Thoracic aorta (tissue), 2 donors: ENCODE results near the gene INHA. TPM values are rescaled to one million over a fixed set of nuclear protein-coding genes. Genes with fewer than 3 reads are reported as not detected.

ENCODE experiments used
- ATAC-seq: fragments of 150-250 bp; one replicate; pipeline ENCODE4 v1.8.0; 2017; ENCODE audit warnings: low read depth; ENCODE audit not compliant: insufficient number of reproducible peaks, low FRiP score
- DNase-seq: peaks from one replicate; pipeline ENCODE4 v3.0.0-alpha.2; 2020; ENCODE audit warnings: low spot score
- H3K27ac ChIP-seq, 2 donors: fragments of 200-600 bp; sonication (generic); 1 replicate in 1 of 2; 2 replicates in 1 of 2; pipeline ENCODE4 v1.5.1; 2016; ENCODE audit warnings: mild to moderate bottlenecking in 2 of 2, moderate library complexity in 2 of 2
- H3K27me3 ChIP-seq: fragments of 200-600 bp; sonication (generic); replicated peaks from 2 replicates; pipeline ENCODE4 v1.6.0; 2016; ENCODE audit warnings: mild to moderate bottlenecking; ENCODE audit not compliant: insufficient read depth
- H3K36me3 ChIP-seq: fragments of 200-600 bp; sonication (generic); one replicate; pipeline ENCODE4 v1.5.1; 2016
- H3K4me1 ChIP-seq, 2 donors: fragments of 200-600 bp; sonication (generic); 1 replicate in 1 of 2; 2 replicates in 1 of 2; pipeline versions ENCODE4 v1.5.1 to v1.6.0; 2016; ENCODE audit warnings: low read depth in 2 of 2, mild to moderate bottlenecking in 1 of 2; ENCODE audit not compliant: control insufficient read depth in 1 of 2
- H3K4me3 ChIP-seq: fragments of 200-600 bp; sonication (generic); 2 replicates; pipeline ENCODE4 v1.5.1; 2016; ENCODE audit warnings: mild to moderate bottlenecking
- H3K9me3 ChIP-seq: fragments of 200-600 bp; sonication (generic); 2 replicates; pipeline ENCODE4 v1.5.1; 2016
- CTCF ChIP-seq: fragments of 200-600 bp; sonication (generic); IDR thresholded peaks from one replicate; pipeline ENCODE4 v1.5.1; 2019; ENCODE audit warnings: antibody characterized with exemption
- total RNA-seq, 2 donors: library from RNA; depleted of rRNA; stranded (reverse); fragments of >200 nt; gene quantifications; one replicate each; pipeline versions ENCODE4 v1.1.0 to v1.2.3, GENCODE V29; 2016

Gene INHA
- total RNA-seq, 2 donors from 2014 or later, result 1.2 to 1.6 TPM

- H3K27ac ChIP-seq, result no peak overlapping the region
- H3K4me1 ChIP-seq, result peaks cover 10 to 18% of the 10 kb centered on the region in 2 donors
- H3K27me3 ChIP-seq, result no peaks in the 10 kb centered on the region
- no peak overlapping the region for H3K4me3 ChIP-seq
- DNase-seq, result no peak
- H3K9me3 ChIP-seq, result no peaks in the 10 kb centered on the region
- TF ChIP-seq CTCF, result no peak
- H3K36me3 ChIP-seq, result peaks cover 5% of the 10 kb centered on the region
- no peak for ATAC-seq
Observed at GRCh38 chr2:219555956-219556355, 16.2 kb upstream of the INHA start.

- H3K27me3 ChIP-seq, result no peaks in the 10 kb centered on the region
- H3K9me3 ChIP-seq, result no peaks in the 10 kb centered on the region
- DNase-seq (no peak), ATAC-seq (no peak)
- H3K36me3 ChIP-seq, result peaks cover 5% of the 10 kb centered on the region
- no peak overlapping the region for H3K4me3 ChIP-seq
- H3K27ac ChIP-seq, result no peak overlapping the region
- H3K4me1 ChIP-seq, result peaks cover 10 to 16% of the 10 kb centered on the region in 2 donors
- no peak for TF ChIP-seq CTCF
Observed at GRCh38 chr2:219556413-219556812, 15.7 kb upstream of the INHA start.

- DNase-seq (no peak), ATAC-seq (no peak)
- Histone ChIP-seq H3K4me3 (no peak overlapping the region), H3K27ac (no peak overlapping the region), H3K4me1 (peaks cover 5 to 8% of the 10 kb centered on the region in 2 donors), H3K36me3 (peaks cover 8% of the 10 kb centered on the region), H3K9me3 (no peaks in the 10 kb centered on the region), H3K27me3 (no peaks in the 10 kb centered on the region)
- TF ChIP-seq CTCF, result no peak
Observed at GRCh38 chr2:219557320-219557719, 14.8 kb upstream of the INHA start.

GRCh38 chr2:219557791-219558785 lies 14.0 kb upstream of the INHA start:
- Histone ChIP-seq H3K36me3 (peaks cover 13% of the 10 kb centered on the region), H3K27me3 (no peaks in the 10 kb centered on the region), H3K27ac (no peak overlapping the region), H3K4me1 (peaks cover under 1 to 4% of the 10 kb centered on the region in 2 donors), H3K9me3 (no peaks in the 10 kb centered on the region), H3K4me3 (no peak overlapping the region)
- DNase-seq, result no peak
- TF ChIP-seq CTCF, result no peak
- ATAC-seq, result no peak

- DNase-seq (no peak), ATAC-seq (no peak)
- TF ChIP-seq CTCF, result no peak
- Histone ChIP-seq H3K4me3 (no peak overlapping the region), H3K27ac (no peak overlapping the region), H3K4me1 (no peaks in the 10 kb centered on the region), H3K36me3 (peaks cover 24% of the 10 kb centered on the region), H3K9me3 (no peaks in the 10 kb centered on the region), H3K27me3 (no peaks in the 10 kb centered on the region)
Observed at GRCh38 chr2:219559156-219559915, 12.8 kb upstream of the INHA start.
